Upper lobe of left lung (tissue), 4 donors: ENCODE measurements around the gene PRM3.

Experiments
- POLR2A ChIP-seq, 4 donors: fragments of 450-650 bp; IDR thresholded peaks; one replicate each; pipeline ENCODE4 v1.5.1; 2016 to 2017; ENCODE audit warnings: antibody characterized with exemption in 4 of 4, mild to moderate bottlenecking in 2 of 4
- POLR2AphosphoS5 ChIP-seq, 2 donors: sonication (generic); formaldehyde crosslinking; IDR thresholded peaks; one replicate each; pipeline ENCODE4 v1.5.1; 2017; ENCODE audit warnings: antibody characterized with exemption in 2 of 2
- TF ChIP-seq, protein P1 (sequence below), 6 experiments: fragments of 450-650 bp in 4 of 6; fragments of 200-600 bp in 2 of 6; sonication (generic) in 2 of 6; IDR thresholded peaks; one replicate each; pipeline ENCODE4 v1.5.1; 2016 to 2019; ENCODE audit warnings: antibody characterized with exemption in 6 of 6

DNA sequence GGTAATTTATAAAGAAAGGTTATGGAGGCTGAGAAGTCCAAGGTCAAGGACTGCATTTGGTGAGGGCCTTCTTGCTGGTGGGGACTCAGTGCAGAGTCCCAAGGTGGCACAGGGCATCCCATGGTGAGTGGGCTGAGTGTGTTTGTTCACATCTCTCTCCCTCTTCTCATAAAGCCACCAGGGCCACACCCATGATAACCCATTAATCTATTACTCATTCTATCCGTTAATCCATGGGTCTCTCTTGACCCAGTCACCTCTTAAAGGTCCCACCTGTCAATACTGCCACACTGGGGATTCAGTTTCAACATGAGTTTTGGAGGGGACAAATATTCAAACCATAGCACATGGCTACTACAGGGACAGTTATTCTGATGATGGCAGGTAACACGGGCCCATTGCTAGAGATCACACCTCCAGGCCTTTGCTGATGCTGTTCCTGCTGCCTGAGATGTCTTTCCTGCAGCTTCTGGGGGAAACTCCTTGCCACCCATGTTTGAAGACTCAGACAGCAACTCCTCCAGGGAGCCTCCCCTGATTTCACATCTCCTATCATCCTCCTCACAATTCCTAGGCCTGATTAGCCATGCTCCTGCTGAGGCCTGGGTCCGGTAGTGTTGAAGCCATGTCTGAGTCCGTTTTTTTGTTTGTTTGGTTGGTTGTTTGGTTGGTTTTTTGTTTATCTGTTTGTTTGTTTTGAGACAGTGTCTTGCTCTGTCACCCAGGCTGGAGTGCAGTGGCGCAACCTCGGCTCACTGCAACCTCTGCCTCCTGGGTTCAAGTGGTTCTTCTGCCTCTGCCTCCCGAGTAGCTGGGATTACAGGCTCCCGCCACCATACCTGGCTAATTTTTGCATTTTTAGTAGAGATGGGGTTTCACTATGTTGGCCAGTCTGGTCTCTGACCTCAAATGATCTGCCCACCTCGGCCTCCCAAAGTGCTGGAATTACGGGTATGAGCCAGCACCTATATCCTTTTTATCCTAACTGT is 33.5 kb downstream of the PRM3 start:
- TF ChIP-seq, protein P1, sequence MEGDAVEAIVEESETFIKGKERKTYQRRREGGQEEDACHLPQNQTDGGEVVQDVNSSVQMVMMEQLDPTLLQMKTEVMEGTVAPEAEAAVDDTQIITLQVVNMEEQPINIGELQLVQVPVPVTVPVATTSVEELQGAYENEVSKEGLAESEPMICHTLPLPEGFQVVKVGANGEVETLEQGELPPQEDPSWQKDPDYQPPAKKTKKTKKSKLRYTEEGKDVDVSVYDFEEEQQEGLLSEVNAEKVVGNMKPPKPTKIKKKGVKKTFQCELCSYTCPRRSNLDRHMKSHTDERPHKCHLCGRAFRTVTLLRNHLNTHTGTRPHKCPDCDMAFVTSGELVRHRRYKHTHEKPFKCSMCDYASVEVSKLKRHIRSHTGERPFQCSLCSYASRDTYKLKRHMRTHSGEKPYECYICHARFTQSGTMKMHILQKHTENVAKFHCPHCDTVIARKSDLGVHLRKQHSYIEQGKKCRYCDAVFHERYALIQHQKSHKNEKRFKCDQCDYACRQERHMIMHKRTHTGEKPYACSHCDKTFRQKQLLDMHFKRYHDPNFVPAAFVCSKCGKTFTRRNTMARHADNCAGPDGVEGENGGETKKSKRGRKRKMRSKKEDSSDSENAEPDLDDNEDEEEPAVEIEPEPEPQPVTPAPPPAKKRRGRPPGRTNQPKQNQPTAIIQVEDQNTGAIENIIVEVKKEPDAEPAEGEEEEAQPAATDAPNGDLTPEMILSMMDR (IDR thresholded peaks at IDR 0.05), result no peak
- TF ChIP-seq POLR2A (IDR thresholded peaks at IDR 0.05) (no peak), POLR2AphosphoS5 (IDR thresholded peaks at IDR 0.05) (no peak)
